DOHH2 (cell line): ENCODE measurements around the gene VEGFC.

Experiments
- CTCF ChIP-seq: fragments of 200-600 bp; sonication (generic); IDR thresholded peaks from one replicate; pipeline ENCODE4 v1.5.1; 2014; ENCODE audit warnings: antibody characterized with exemption, mild to moderate bottlenecking, low read depth, low read length; ENCODE audit not compliant: poor library complexity, severe bottlenecking
- EZH2phosphoT487 ChIP-seq: fragments of 200-600 bp; sonication (generic); IDR thresholded peaks from 2 replicates; pipeline ENCODE4 v1.6.1; 2017; ENCODE audit warnings: borderline replicate concordance, mild to moderate bottlenecking, antibody characterized with exemption, low read length, moderate library complexity, mixed read lengths

DNA sequence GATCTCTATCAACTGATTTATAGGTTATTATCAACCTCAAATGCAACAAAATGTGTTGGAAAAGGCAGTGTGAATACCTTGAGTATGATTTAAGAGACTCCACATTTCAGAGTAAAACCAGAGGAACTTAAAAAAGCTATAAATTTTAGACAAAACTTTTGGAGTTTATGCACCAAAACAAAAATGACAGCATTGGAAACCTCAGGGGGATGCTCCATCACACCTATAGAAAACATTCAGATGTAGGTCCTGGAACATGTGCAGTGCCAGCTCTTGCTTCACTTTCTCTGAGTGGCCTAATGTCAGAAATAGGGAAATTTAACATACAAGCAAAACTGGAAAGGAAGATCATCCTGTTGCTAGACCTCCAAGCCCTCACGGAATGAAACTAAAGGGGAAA, 5.8 kb upstream of the VEGFC start:
- TF ChIP-seq CTCF (no peak), EZH2phosphoT487 (no peak)
